Epithelial cell of esophagus (primary cell): ENCODE data around the gene RNF150.

ENCODE experiments used
- DNase-seq: peaks from one replicate; pipeline ENCODE4 v3.0.0; 2010; ENCODE audit warnings: low read depth
- H3K4me3 ChIP-seq: 2 replicates; pipeline ENCODE4 v1.5.1; 2011; ENCODE audit warnings: mild to moderate bottlenecking, low read length, control low read depth
- CTCF ChIP-seq: IDR thresholded peaks from 2 replicates; pipeline ENCODE4 v1.5.1; 2011; ENCODE audit warnings: low read depth, mild to moderate bottlenecking, low read length, control low read depth, inconsistent platforms; ENCODE audit not compliant: insufficient read depth; ENCODE audit errors: missing control alignments

RNF150 gene

GRCh38 chr4:141120036-141120593 lies 13.2 kb downstream of the RNF150 start:
- TF ChIP-seq CTCF = no peak
- no peak for DNase-seq
- H3K4me3 ChIP-seq = no peak overlapping the region

- H3K4me3 ChIP-seq = no peak overlapping the region
- no peak for DNase-seq
- no peak for TF ChIP-seq CTCF
Measured at GRCh38 chr4:141119071-141119470, 14.2 kb downstream of the RNF150 start.

- H3K4me3 ChIP-seq = no peak overlapping the region
- TF ChIP-seq CTCF = no peak
- no peak for DNase-seq
Measured at GRCh38 chr4:141118381-141118780, 14.9 kb downstream of the RNF150 start.

GRCh38 chr4:141117935-141118334 lies 15.3 kb downstream of the RNF150 start:
- no peak overlapping the region for H3K4me3 ChIP-seq
- no peak for DNase-seq
- no peak for TF ChIP-seq CTCF

GRCh38 chr4:141109983-141110382 lies 23.3 kb downstream of the RNF150 start:
- no peak overlapping the region for H3K4me3 ChIP-seq
- DNase-seq = no peak
- TF ChIP-seq CTCF = no peak

GRCh38 chr4:141107927-141108326 lies 25.3 kb downstream of the RNF150 start:
- no peak for TF ChIP-seq CTCF
- no peak overlapping the region for H3K4me3 ChIP-seq
- no peak for DNase-seq

GRCh38 chr4:141102367-141102766 lies 30.9 kb downstream of the RNF150 start:
- no peak overlapping the region for H3K4me3 ChIP-seq
- DNase-seq = peak; percentile 62
- TF ChIP-seq CTCF = no peak
